ENCODE measurements around the gene DGKI.

The DGKI gene

GRCh38 chr7:137441451-137441850 lies 405.3 kb downstream of the DGKI start:
- TF ChIP-seq, protein P1, sequence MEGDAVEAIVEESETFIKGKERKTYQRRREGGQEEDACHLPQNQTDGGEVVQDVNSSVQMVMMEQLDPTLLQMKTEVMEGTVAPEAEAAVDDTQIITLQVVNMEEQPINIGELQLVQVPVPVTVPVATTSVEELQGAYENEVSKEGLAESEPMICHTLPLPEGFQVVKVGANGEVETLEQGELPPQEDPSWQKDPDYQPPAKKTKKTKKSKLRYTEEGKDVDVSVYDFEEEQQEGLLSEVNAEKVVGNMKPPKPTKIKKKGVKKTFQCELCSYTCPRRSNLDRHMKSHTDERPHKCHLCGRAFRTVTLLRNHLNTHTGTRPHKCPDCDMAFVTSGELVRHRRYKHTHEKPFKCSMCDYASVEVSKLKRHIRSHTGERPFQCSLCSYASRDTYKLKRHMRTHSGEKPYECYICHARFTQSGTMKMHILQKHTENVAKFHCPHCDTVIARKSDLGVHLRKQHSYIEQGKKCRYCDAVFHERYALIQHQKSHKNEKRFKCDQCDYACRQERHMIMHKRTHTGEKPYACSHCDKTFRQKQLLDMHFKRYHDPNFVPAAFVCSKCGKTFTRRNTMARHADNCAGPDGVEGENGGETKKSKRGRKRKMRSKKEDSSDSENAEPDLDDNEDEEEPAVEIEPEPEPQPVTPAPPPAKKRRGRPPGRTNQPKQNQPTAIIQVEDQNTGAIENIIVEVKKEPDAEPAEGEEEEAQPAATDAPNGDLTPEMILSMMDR (IDR thresholded peaks at IDR 0.05; ENCODE audit: low read depth, low read length, poor library complexity, severe bottlenecking): no peak
- no peaks in the 10 kb centered on the region for H3F3A ChIP-seq (ENCODE audit: control insufficient read depth, insufficient read depth)

GRCh38 chr7:137439829-137440825 lies 406.6 kb downstream of the DGKI start:
- Histone ChIP-seq H3K4me2 (ENCODE audit: low read length) (no peak overlapping the region), H3K36me3 (ENCODE audit: control insufficient read depth, low read length) (no peaks in the 10 kb centered on the region), H3F3A (ENCODE audit: control insufficient read depth, insufficient read depth) (no peaks in the 10 kb centered on the region), H3K27ac (ENCODE audit: low read depth, low read length) (no peak overlapping the region), H3K4me1 (ENCODE audit: control insufficient read depth, low read length) (no peaks in the 10 kb centered on the region), H4K20me1 (ENCODE audit: control insufficient read depth, insufficient read depth, low read depth, low read length) (no peaks in the 10 kb centered on the region), H3K4me3 (ENCODE audit: low read length) (no peak overlapping the region), H3K27me3 (ENCODE audit: control insufficient read depth, low read length) (no peaks in the 10 kb centered on the region), H3K9me3 (ENCODE audit: control insufficient read depth, insufficient read depth, low read length) (no peaks in the 10 kb centered on the region; the same call in 1 of the 2 replicates), H3K9me2 (replicated peaks; ENCODE audit: control insufficient read depth, low read length) (no peaks in the 10 kb centered on the region; the same call in none of the 2 replicates), H3K79me2 (ENCODE audit: control insufficient read depth, low read length) (no peaks in the 10 kb centered on the region)
- TF ChIP-seq, protein P1 (IDR thresholded peaks at IDR 0.05; ENCODE audit: low read depth, low read length, poor library complexity, severe bottlenecking): no peak

More at GRCh38 chr7:137441451-137441850, 405.3 kb downstream of the DGKI start:
- H3K4me3 ChIP-seq (ENCODE audit: low read length): no peak overlapping the region
- H3K79me2 ChIP-seq (ENCODE audit: control insufficient read depth, low read length): no peaks in the 10 kb centered on the region
- no peak overlapping the region for H3K4me2 ChIP-seq (ENCODE audit: low read length)
- no peaks in the 10 kb centered on the region for H4K20me1 ChIP-seq (ENCODE audit: control insufficient read depth, insufficient read depth, low read depth, low read length)
- no peaks in the 10 kb centered on the region for H3K4me1 ChIP-seq (ENCODE audit: control insufficient read depth, low read length)
- H3K36me3 ChIP-seq (ENCODE audit: control insufficient read depth, low read length): no peaks in the 10 kb centered on the region
- H3K27me3 ChIP-seq (ENCODE audit: control insufficient read depth, low read length): no peaks in the 10 kb centered on the region
- no peaks in the 10 kb centered on the region; the same call in 1 of the 2 replicates for H3K9me3 ChIP-seq (ENCODE audit: control insufficient read depth, insufficient read depth, low read length)
- H3K9me2 ChIP-seq (replicated peaks; ENCODE audit: control insufficient read depth, low read length): no peaks in the 10 kb centered on the region; the same call in none of the 2 replicates
- no peak overlapping the region for H3K27ac ChIP-seq (ENCODE audit: low read depth, low read length)

GRCh38 chr7:137434946-137435345 lies 411.8 kb downstream of the DGKI start:
- Histone ChIP-seq H3K9me3 (ENCODE audit: control insufficient read depth, insufficient read depth, low read length) (no peaks in the 10 kb centered on the region), H3K4me2 (ENCODE audit: low read length) (no peak overlapping the region), H3K9me2 (replicated peaks; ENCODE audit: control insufficient read depth, low read length) (no peaks in the 10 kb centered on the region), H3K27ac (ENCODE audit: low read depth, low read length) (no peak overlapping the region), H3K79me2 (ENCODE audit: control insufficient read depth, low read length) (no peaks in the 10 kb centered on the region), H3K27me3 (ENCODE audit: control insufficient read depth, low read length) (no peaks in the 10 kb centered on the region), H4K20me1 (ENCODE audit: control insufficient read depth, insufficient read depth, low read depth, low read length) (no peaks in the 10 kb centered on the region), H3F3A (ENCODE audit: control insufficient read depth, insufficient read depth) (no peaks in the 10 kb centered on the region), H3K4me1 (ENCODE audit: control insufficient read depth, low read length) (no peaks in the 10 kb centered on the region), H3K36me3 (ENCODE audit: control insufficient read depth, low read length) (no peaks in the 10 kb centered on the region), H3K4me3 (ENCODE audit: low read length) (no peak overlapping the region)
- TF ChIP-seq, protein P1 (IDR thresholded peaks at IDR 0.05; ENCODE audit: low read depth, low read length, poor library complexity, severe bottlenecking): no peak
- no peak for TF ChIP-seq EZH2phosphoT487 (IDR thresholded peaks at IDR 0.05; ENCODE audit: borderline replicate concordance, low read length)
